H1 (cell line): ENCODE results near the gene CTIF. TPM values are rescaled to one million over a fixed set of nuclear protein-coding genes. Genes with fewer than 3 reads are reported as not detected.

Experiments
- CTCF ChIA-PET: fragments of 300-600 bp; sonication (Branson Sonifier 250); formaldehyde crosslinking; loops from one replicate; lab custom pipeline; 2021; ENCODE audit not compliant: partially characterized antibody; lab: Charles Lee
- POLR2A ChIA-PET: fragments of 300-600 bp; sonication (Branson Sonifier 250); formaldehyde crosslinking; loops from one replicate; lab custom pipeline; 2021; ENCODE audit warnings: inconsistent platforms; ENCODE audit not compliant: partially characterized antibody; lab: Charles Lee
- DNase-seq, 2 experiments: peaks; one replicate each; pipeline versions ENCODE4 v3.0.0 to v3.0.0-alpha.2; 2010 to 2022; ENCODE audit warnings: low spot score in 2 of 2, low read depth in 1 of 2, mixed read lengths in 1 of 2
- FAIRE-seq: peaks from 2 replicates; lab custom pipeline; 2011; peaks lifted over from hg19 to GRCh38; lab: Jason Lieb, UNC
- H2AFZ ChIP-seq: 2 replicates; pipeline ENCODE4 v1.8.1; 2012; ENCODE audit warnings: low read length, inconsistent platforms
- H2AK5ac ChIP-seq: 2 replicates; pipeline ENCODE4 v1.6.1; 2013; ENCODE audit warnings: low read depth, low read length
- H2BK120ac ChIP-seq: replicated peaks from 2 replicates; pipeline ENCODE3; 2013; ENCODE audit warnings: low read depth, low read length, inconsistent platforms
- H2BK12ac ChIP-seq: 2 replicates; pipeline ENCODE4 v1.6.1; 2013; ENCODE audit warnings: low read depth, low read length
- H2BK15ac ChIP-seq: 2 replicates; pipeline ENCODE4 v1.6.1; 2013; ENCODE audit warnings: low read length
- H2BK20ac ChIP-seq: 2 replicates; pipeline ENCODE4 v1.6.1; 2013; ENCODE audit warnings: low read length
- H2BK5ac ChIP-seq: 2 replicates; pipeline ENCODE4 v1.6.1; 2013; ENCODE audit warnings: low read depth, low read length
- H3K14ac ChIP-seq: 2 replicates; pipeline ENCODE4 v1.6.1; 2013; ENCODE audit warnings: inconsistent platforms; ENCODE audit not compliant: insufficient read length
- H3K18ac ChIP-seq: 2 replicates; pipeline ENCODE4 v1.6.1; 2013; ENCODE audit warnings: low read length; ENCODE audit errors: extremely low read depth
- H3K23ac ChIP-seq: 2 replicates; pipeline ENCODE4 v1.6.1; 2013; ENCODE audit warnings: inconsistent platforms; ENCODE audit not compliant: insufficient read length
- H3K23me2 ChIP-seq: 2 replicates; pipeline ENCODE4 v1.6.1; 2013; ENCODE audit warnings: low read depth, low read length
- H3K27ac ChIP-seq: 2 replicates; pipeline ENCODE4 v1.6.1; 2011; ENCODE audit warnings: low read depth, low read length, inconsistent platforms
- H3K27me3 ChIP-seq, 4 experiments: replicated peaks in 1 of 4; 1 replicate in 1 of 4; 2 replicates in 3 of 4; pipeline versions ENCODE4 v1.6.1 to v1.8.1; 2011 to 2013; ENCODE audit warnings: low read length in 3 of 4, mild to moderate bottlenecking in 3 of 4, inconsistent platforms in 2 of 4, mixed read lengths in 2 of 4, moderate library complexity in 1 of 4; ENCODE audit not compliant: control insufficient read depth in 3 of 4, insufficient read depth in 3 of 4; ENCODE audit errors: extremely low read depth in 1 of 4
- H3K36me3 ChIP-seq, 4 experiments: 2 replicates each; pipeline versions ENCODE4 v1.6.1 to v1.8.1; 2011 to 2013; ENCODE audit warnings: mild to moderate bottlenecking in 4 of 4, low read length in 3 of 4, moderate library complexity in 2 of 4, control low read depth in 1 of 4, inconsistent platforms in 1 of 4; ENCODE audit not compliant: insufficient read depth in 4 of 4, control insufficient read depth in 2 of 4
- H3K4ac ChIP-seq: replicated peaks from 2 replicates; pipeline ENCODE3; 2013; ENCODE audit warnings: low read length, low read depth, mixed read lengths, inconsistent platforms; ENCODE audit not compliant: insufficient read length
- H3K4me1 ChIP-seq, 4 experiments: replicated peaks in 1 of 4; 1 replicate in 1 of 4; 2 replicates in 3 of 4; pipeline versions ENCODE4 v1.6.1 to v1.8.1; 2011 to 2013; ENCODE audit warnings: low read length in 3 of 4, inconsistent platforms in 2 of 4, mixed read lengths in 1 of 4; ENCODE audit not compliant: insufficient read depth in 4 of 4, control insufficient read depth in 3 of 4
- H3K4me2 ChIP-seq, 2 experiments: 2 replicates each; pipeline versions ENCODE4 v1.6.1 to v1.8.1; 2011 to 2013; ENCODE audit warnings: low read depth in 2 of 2, low read length in 2 of 2, control low read depth in 1 of 2, inconsistent platforms in 1 of 2, mild to moderate bottlenecking in 1 of 2; ENCODE audit not compliant: insufficient read depth in 1 of 2
- H3K4me3 ChIP-seq, 4 experiments: fragments of 200-600, 300-600 bp in 1 of 4; sonication (generic), shearing (Covaris generic), sonication (Bioruptor Twin) in 1 of 4; 2 replicates each; pipeline versions ENCODE4 v1.5.1 to v1.8.1; 2011 to 2016; ENCODE audit warnings: low read length in 4 of 4, low read depth in 3 of 4, control low read depth in 2 of 4, inconsistent platforms in 2 of 4, mild to moderate bottlenecking in 2 of 4, mixed read lengths in 1 of 4, moderate library complexity in 1 of 4; ENCODE audit not compliant: insufficient read depth in 2 of 4; ENCODE audit errors: extremely low read depth in 1 of 4
- H3K56ac ChIP-seq: replicated peaks from 2 replicates; pipeline ENCODE3; 2013; ENCODE audit warnings: low read depth, mild to moderate bottlenecking, mixed read lengths, low read length, inconsistent platforms; ENCODE audit not compliant: insufficient read length
- H3K79me1 ChIP-seq: 2 replicates; pipeline ENCODE4 v1.6.1; 2013; ENCODE audit warnings: low read depth, low read length, control low read depth
- H3K79me2 ChIP-seq, 2 experiments: 2 replicates each; pipeline versions ENCODE4 v1.6.1 to v1.8.1; 2012 to 2013; ENCODE audit warnings: low read length in 2 of 2, mild to moderate bottlenecking in 2 of 2, inconsistent platforms in 1 of 2; ENCODE audit not compliant: insufficient read depth in 2 of 2, control insufficient read depth in 1 of 2
- H3K9ac ChIP-seq, 4 experiments: replicated peaks in 1 of 4; 1 replicate in 1 of 4; 2 replicates in 3 of 4; pipeline versions ENCODE4 v1.6.1 to v1.8.1; 2011 to 2013; ENCODE audit warnings: low read depth in 3 of 4, low read length in 3 of 4, control low read depth in 2 of 4, mild to moderate bottlenecking in 2 of 4, moderate library complexity in 2 of 4, inconsistent platforms in 1 of 4; ENCODE audit errors: extremely low read depth in 1 of 4
- H3K9me3 ChIP-seq, 2 experiments: 2 replicates each; pipeline versions ENCODE4 v1.6.1 to v1.8.1; 2012 to 2013; ENCODE audit warnings: mild to moderate bottlenecking in 2 of 2, moderate library complexity in 2 of 2, control low read depth in 1 of 2, inconsistent platforms in 1 of 2, low read depth in 1 of 2, low read length in 1 of 2, mixed read lengths in 1 of 2; ENCODE audit not compliant: insufficient read depth in 2 of 2
- H4K20me1 ChIP-seq, 2 experiments: replicated peaks in 1 of 2; 2 replicates each; pipeline versions ENCODE3 to v1.8.1; 2011 to 2013; ENCODE audit warnings: inconsistent platforms in 2 of 2, low read length in 2 of 2, mild to moderate bottlenecking in 1 of 2; ENCODE audit not compliant: insufficient read depth in 2 of 2, control insufficient read depth in 1 of 2
- H4K5ac ChIP-seq: 2 replicates; pipeline ENCODE4 v1.6.1; 2013; ENCODE audit warnings: low read length, low read depth, mixed read lengths, inconsistent platforms; ENCODE audit not compliant: insufficient read length
- H4K8ac ChIP-seq: 2 replicates; pipeline ENCODE4 v1.8.0; 2013; ENCODE audit warnings: mild to moderate bottlenecking, moderate library complexity, low read length, inconsistent platforms; ENCODE audit not compliant: insufficient read depth; ENCODE audit errors: extremely low read depth
- H4K91ac ChIP-seq: replicated peaks from 2 replicates; pipeline ENCODE3; 2013; ENCODE audit warnings: low read length, mixed read lengths, inconsistent platforms; ENCODE audit not compliant: insufficient read length
- POU5F1 ChIP-seq: IDR thresholded peaks from 2 replicates; pipeline ENCODE4 v1.6.1; 2011; ENCODE audit warnings: low read depth, mild to moderate bottlenecking, low read length, moderate library complexity
- WGBS, 2 experiments: shearing (Covaris generic) in 1 of 2; methylation state at CpG; one replicate each; pipeline versions ENCODE4 v1.1.6 to v1.1.7; 2013 to 2015; ENCODE audit warnings: low lambda C conversion rate in 2 of 2, mixed read lengths in 2 of 2, inconsistent platforms in 1 of 2, low coverage in 1 of 2, missing lambda C conversion rate in 1 of 2; ENCODE audit not compliant: insufficient replicate concordance in 2 of 2, insufficient coverage in 1 of 2, insufficient read length in 1 of 2; ENCODE audit errors: extremely low coverage in 1 of 2, missing lambda C conversion rate in 1 of 2; 5-methylcytosine and 5-hydroxymethylcytosine counted together
- polyA plus RNA-seq, 7 experiments: library from polyadenylated mRNA; depleted of rRNA in 3 of 7; stranded (reverse) in 5 of 7; unstranded in 2 of 7; fragments of >200 nt in 5 of 7; fragments of 200-250 nt in 2 of 7; gene quantifications; 1 replicate in 5 of 7; 2 replicates in 1 of 7; 4 replicates in 1 of 7; pipeline versions ENCODE4 v1.2.1 to v1.2.3, GENCODE V29; 2011 to 2013; ENCODE audit warnings: missing spikeins in 2 of 7, mixed read lengths in 2 of 7
- total RNA-seq: library from RNA; stranded (reverse); fragmentation: NEBNext Ultra II Directional; extraction: Animal tissue kit (Norgen Biotek cat#: 25700); gene quantifications from 2 replicates; pipeline ENCODE4 v1.2.1, GENCODE V29; 2021

CTIF gene
- total and polyA plus RNA-seq, 2 of the 8 experiments (the other 6 are each of a cell fraction or from before 2014, with no cell fraction given), result 9.0 to 17.8 TPM

DNA sequence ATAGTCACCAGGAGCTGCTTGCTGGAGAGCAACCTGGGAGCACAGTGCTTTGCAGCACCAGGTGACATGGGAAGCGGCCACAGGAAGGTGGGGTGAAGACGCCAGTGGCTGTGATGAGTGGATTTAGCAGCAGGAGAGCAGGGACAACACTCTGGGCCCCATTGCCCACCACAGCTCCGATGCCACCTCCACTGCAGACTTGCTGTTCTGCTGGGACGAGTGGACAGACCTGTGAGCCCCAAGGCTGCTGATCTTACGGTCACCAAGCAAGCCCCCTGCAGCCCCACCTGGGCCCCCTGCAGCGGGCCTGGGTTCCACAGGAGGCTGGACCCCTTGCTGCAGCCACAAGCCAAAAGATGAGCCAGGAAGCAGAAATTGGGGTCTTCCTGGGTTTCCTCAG is 73.7 kb downstream of the CTIF start:
- DNase-seq, result no peak
- H2BK5ac ChIP-seq, result no peak overlapping the region
- WGBS, 2 experiments, result 94% methylated on average over 5 of the region's 6 CpGs; no CpG with 5 or more reads in 1 of the 2 experiments
- ChIA-PET CTCF (interaction anchor here (1.1 to 3.8 kb wide), 3 partner anchors 27 to 173 kb away, joined by 3 to 19 read pairs (median 3); no protein-coding TSS in a partner anchor), POLR2A (no interaction called here)
- no peak for TF ChIP-seq POU5F1
- no peak overlapping the region for H3K4me3 ChIP-seq
- no peak overlapping the region for H3K9ac ChIP-seq
- H3K23ac ChIP-seq, result no peak overlapping the region
- H3K56ac ChIP-seq, result no peak overlapping the region
- H3K27me3 ChIP-seq, result no peaks in the 10 kb centered on the region
- H3K36me3 ChIP-seq, result no peaks in the 10 kb centered on the region
- H4K8ac ChIP-seq, result no peak overlapping the region; the same call in 1 of the 2 replicates
- H3K79me2 ChIP-seq, result peaks cover 0 to 3% of the 10 kb centered on the region in 2 experiments; a peak in 2 of 4 replicates
- H2BK120ac ChIP-seq, result no peak overlapping the region
- no peak overlapping the region for H3K27ac ChIP-seq
- H3K18ac ChIP-seq, result no peak overlapping the region
- H3K79me1 ChIP-seq, result peaks cover 4% of the 10 kb centered on the region; the same call in 1 of the 2 replicates
- 0 out of 2 replicates have a peak overlapping the region, but pooled peaks have one; percentile 61 for H2BK15ac ChIP-seq
- peaks cover 4 to 13% (median 10%) of the 10 kb centered on the region in 4 experiments for H3K4me1 ChIP-seq
- H4K20me1 ChIP-seq, result peaks cover 0 to 4% of the 10 kb centered on the region in 2 experiments
- H2BK12ac ChIP-seq, result no peak overlapping the region
- no peaks in the 10 kb centered on the region for H3K23me2 ChIP-seq
- no peak overlapping the region for H2AFZ ChIP-seq
- H2BK20ac ChIP-seq, result no peak overlapping the region
- no peak overlapping the region for H4K91ac ChIP-seq
- FAIRE-seq, result no peak
- H3K14ac ChIP-seq, result no peak overlapping the region
- no peak overlapping the region for H4K5ac ChIP-seq
- 0 out of 2 replicates have a peak overlapping the region, but pooled peaks have one; percentile 53 for H2AK5ac ChIP-seq
- H3K9me3 ChIP-seq, result no peaks in the 10 kb centered on the region
- no peak overlapping the region for H3K4ac ChIP-seq
- no peak overlapping the region for H3K4me2 ChIP-seq
